Adrenal gland (tissue), 12 donors: ENCODE results near the gene CLEC16A. TPM values are rescaled to one million over a fixed set of nuclear protein-coding genes. Genes with fewer than 3 reads are reported as not detected.

Source experiments
- DNase-seq, 7 donors: peaks; one replicate each; pipeline ENCODE4 v3.0.0-alpha.2; 2019 to 2020
- H3K27ac ChIP-seq, 5 donors: fragments of 200-600 bp; sonication (generic) in 4 of 5; 1 replicate in 3 of 5; 2 replicates in 2 of 5; pipeline versions ENCODE4 v1.5.1 to v1.8.0; 2016 to 2020; ENCODE audit warnings: mild to moderate bottlenecking in 1 of 5
- H3K27me3 ChIP-seq: fragments of 200-600 bp; 2 replicates; pipeline ENCODE4 v1.8.0; 2021
- H3K36me3 ChIP-seq, 2 donors: fragments of 200-600 bp; replicated peaks in 1 of 2; 1 replicate in 1 of 2; 2 replicates in 1 of 2; pipeline versions ENCODE4 v1.5.1 to v1.8.0; 2018 to 2022
- H3K4me1 ChIP-seq, 2 donors: fragments of 200-600 bp; replicated peaks in 1 of 2; 1 replicate in 1 of 2; 2 replicates in 1 of 2; pipeline versions ENCODE4 v1.5.1 to v1.8.0; 2018 to 2021
- H3K4me3 ChIP-seq, 4 donors: fragments of 200-600 bp; sonication (generic) in 3 of 4; one replicate each; pipeline ENCODE4 v1.5.1; 2016 to 2018
- H3K9me3 ChIP-seq, 3 donors: fragments of 200-600 bp; sonication (generic) in 1 of 3; replicated peaks in 1 of 3; 1 replicate in 2 of 3; 2 replicates in 1 of 3; pipeline versions ENCODE4 v1.5.1 to v1.8.0; 2016 to 2021
- POLR2A ChIP-seq, 2 donors: fragments of 450-650 bp; IDR thresholded peaks; one replicate each; pipeline ENCODE4 v1.6.1; 2017; ENCODE audit warnings: antibody characterized with exemption in 2 of 2, mild to moderate bottlenecking in 2 of 2, moderate library complexity in 1 of 2
- WGBS, 4 donors: extraction: QIAGEN DNeasy Blood & Tissue Kit in 2 of 4; methylation state at CpG; one replicate each; pipeline versions ENCODE4 v1.1.5 to v1.1.7; 2013 to 2017; 5-methylcytosine and 5-hydroxymethylcytosine counted together
- intact Hi-C, 2 donors: fragments of 100-400 bp; cut with DNase I; formaldehyde crosslinking; loops; one replicate each; pipeline versions ENCODE4 v1.14.1 to v1.15.0; 2022 to 2023
- polyA plus RNA-seq, 3 donors: library from polyadenylated mRNA; stranded (reverse); fragments of 200-250 nt in 2 of 3; fragments of 350-450 nt in 1 of 3; fragmentation: Illumina TruSeq in 1 of 3; extraction: RNeasy Lipid Tissue Mini Kit (QIAGEN cat#74804) in 1 of 3; gene quantifications; one replicate each; pipeline ENCODE4 v1.2.3, GENCODE V29; 2013 to 2014
- total RNA-seq, 9 donors: library from RNA; depleted of rRNA in 4 of 9; stranded (reverse); fragments of >200 nt in 4 of 9; fragments of 120-200 nt in 1 of 9; fragmentation: NEBNext Ultra II Directional in 1 of 9; extraction: Animal tissue kit (Norgen Biotek cat#: 25700) in 1 of 9; gene quantifications; one replicate each; pipeline versions ENCODE4 v1.1.0 to v1.2.4, GENCODE V29; 2013 to 2023
- TF ChIP-seq, protein P1 (sequence below), 6 experiments: fragments of 450-650 bp in 4 of 6; fragments of 200-600 bp in 2 of 6; sonication (generic) in 1 of 6; IDR thresholded peaks; 1 replicate in 5 of 6; 2 replicates in 1 of 6; pipeline versions ENCODE4 v1.5.1 to v1.8.0; 2016 to 2021; ENCODE audit warnings: antibody characterized with exemption in 6 of 6, mild to moderate bottlenecking in 2 of 6, moderate library complexity in 1 of 6
- donor health status: healthy with polysubstance abuse.
- donor health status: Bipolar disorder and iron deficiency.
- donor health status: DM: yes; HTN: yes; CAD: no.
- donor health status: DM: no; HTN: no; CAD: no.
- donor health status: DM: no; HTN: no; CAD: no.
- donor health status: DM: yes; HTN: yes; CAD: no.

CLEC16A gene
- total and polyA plus RNA-seq, 12 donors: 14.0 to 37.2 (median 27.6) TPM

DNA sequence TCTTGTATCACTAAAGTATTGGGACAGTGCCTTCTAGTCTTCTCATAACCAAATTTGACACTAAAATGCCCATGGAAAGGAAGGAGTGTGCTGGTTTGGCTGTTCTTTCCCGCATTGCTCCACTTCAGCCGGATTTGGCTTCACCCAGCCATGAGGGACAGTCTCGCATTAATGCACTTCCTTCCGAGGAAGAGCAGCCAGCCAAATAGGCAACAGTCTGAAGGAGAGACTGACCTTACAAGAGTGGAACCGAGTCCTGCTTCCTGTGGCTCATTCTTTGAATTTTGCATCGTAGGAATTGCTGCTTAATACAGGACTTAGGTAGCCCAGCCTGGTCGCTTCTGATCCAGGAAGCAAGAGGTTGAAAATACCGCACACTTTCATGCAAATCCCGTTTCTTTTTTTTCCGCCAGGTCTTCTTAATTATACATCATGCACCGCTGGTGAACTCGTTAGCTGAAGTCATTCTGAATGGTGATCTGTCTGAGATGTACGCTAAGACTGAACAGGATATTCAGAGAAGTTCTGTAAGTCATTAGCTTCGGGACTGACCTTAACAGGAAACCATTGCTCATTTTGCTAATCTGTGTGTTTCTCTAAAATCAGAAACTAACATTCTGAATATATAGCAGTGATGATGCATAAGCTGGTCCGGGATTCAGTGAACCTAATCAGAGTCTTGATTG lies 38.2 kb downstream of the CLEC16A start:
- H3K9me3 ChIP-seq: no peaks in the 10 kb centered on the region
- H3K4me3 ChIP-seq: no peak overlapping the region
- intact Hi-C loops: no loop called here
- peak overlapping the region in 1 of 5 donors; percentile 32 for H3K27ac ChIP-seq
- H3K4me1 ChIP-seq: no peaks in the 10 kb centered on the region
- peaks cover 0 to 13% of the 10 kb centered on the region in 2 donors for H3K36me3 ChIP-seq
- DNase-seq: no peak
- TF ChIP-seq POLR2A (IDR thresholded peaks at IDR 0.05): no peak
- TF ChIP-seq, protein P1, sequence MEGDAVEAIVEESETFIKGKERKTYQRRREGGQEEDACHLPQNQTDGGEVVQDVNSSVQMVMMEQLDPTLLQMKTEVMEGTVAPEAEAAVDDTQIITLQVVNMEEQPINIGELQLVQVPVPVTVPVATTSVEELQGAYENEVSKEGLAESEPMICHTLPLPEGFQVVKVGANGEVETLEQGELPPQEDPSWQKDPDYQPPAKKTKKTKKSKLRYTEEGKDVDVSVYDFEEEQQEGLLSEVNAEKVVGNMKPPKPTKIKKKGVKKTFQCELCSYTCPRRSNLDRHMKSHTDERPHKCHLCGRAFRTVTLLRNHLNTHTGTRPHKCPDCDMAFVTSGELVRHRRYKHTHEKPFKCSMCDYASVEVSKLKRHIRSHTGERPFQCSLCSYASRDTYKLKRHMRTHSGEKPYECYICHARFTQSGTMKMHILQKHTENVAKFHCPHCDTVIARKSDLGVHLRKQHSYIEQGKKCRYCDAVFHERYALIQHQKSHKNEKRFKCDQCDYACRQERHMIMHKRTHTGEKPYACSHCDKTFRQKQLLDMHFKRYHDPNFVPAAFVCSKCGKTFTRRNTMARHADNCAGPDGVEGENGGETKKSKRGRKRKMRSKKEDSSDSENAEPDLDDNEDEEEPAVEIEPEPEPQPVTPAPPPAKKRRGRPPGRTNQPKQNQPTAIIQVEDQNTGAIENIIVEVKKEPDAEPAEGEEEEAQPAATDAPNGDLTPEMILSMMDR (IDR thresholded peaks at IDR 0.05): no peak
- 72 to 79% (median 75%) methylated on average over 15 of the region's 15 CpGs for WGBS, 4 donors
- no peaks in the 10 kb centered on the region for H3K27me3 ChIP-seq

DNA sequence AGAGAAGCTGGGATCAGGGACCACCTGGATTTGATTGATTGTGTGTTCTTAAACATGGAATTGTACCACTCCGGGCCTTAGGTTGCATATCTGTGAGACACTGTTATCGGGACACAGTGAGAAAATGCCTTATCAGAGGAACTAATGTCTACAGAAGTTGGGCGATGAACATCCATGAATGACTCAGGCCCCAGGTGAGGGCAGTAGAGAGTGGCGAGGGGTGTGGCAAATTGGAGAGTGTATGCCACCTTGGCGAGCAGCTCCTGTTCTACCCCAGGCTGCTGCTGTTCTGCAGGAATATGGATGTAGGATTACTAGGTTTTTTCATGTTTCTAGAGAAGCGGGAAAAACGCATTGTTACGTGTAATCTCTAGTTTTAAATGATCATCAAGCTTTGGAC lies 38.8 kb downstream of the CLEC16A start:
- Histone ChIP-seq H3K9me3 (no peaks in the 10 kb centered on the region), H3K27ac (no peak overlapping the region), H3K27me3 (no peaks in the 10 kb centered on the region), H3K36me3 (peaks cover 0 to 9% of the 10 kb centered on the region in 2 donors), H3K4me1 (no peaks in the 10 kb centered on the region), H3K4me3 (no peak overlapping the region)
- DNase-seq: no peak
- TF ChIP-seq, protein P1 (IDR thresholded peaks at IDR 0.05): no peak
- TF ChIP-seq POLR2A (IDR thresholded peaks at IDR 0.05): no peak
- intact Hi-C loops: no loop called here
- 92 to 97% (median 95%) methylated on average over 8 of the region's 8 CpGs for WGBS, 4 donors

DNA sequence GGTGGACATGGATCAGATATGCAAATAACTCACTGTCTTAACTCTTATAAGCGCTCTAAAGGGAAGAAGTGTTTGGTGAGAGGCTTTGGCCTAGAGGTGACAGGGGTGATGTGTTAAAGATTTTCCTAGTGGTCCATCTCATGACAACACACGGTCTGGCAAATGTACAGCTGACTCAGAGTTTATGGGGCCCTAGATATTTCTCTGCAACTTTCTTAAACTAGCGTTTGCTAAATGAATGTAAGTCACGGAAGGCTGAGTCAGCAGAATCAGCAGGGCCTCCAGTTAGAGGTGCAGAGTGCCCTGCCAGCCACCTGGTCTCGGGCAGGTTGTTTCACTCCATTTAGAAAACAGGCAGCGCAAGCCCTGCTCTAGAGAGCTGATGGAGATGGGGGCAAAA lies 40.1 kb downstream of the CLEC16A start:
- H3K4me3 ChIP-seq: no peak overlapping the region
- H3K36me3 ChIP-seq: peaks cover 0 to 13% of the 10 kb centered on the region in 2 donors
- no peak for DNase-seq
- H3K27me3 ChIP-seq: no peaks in the 10 kb centered on the region
- H3K27ac ChIP-seq: no peak overlapping the region
- H3K4me1 ChIP-seq: no peaks in the 10 kb centered on the region
- 84 to 97% (median 86%) methylated on average over 6 of the region's 6 CpGs for WGBS, 4 donors
- no peaks in the 10 kb centered on the region for H3K9me3 ChIP-seq
- no peak for TF ChIP-seq POLR2A (IDR thresholded peaks at IDR 0.05)
- TF ChIP-seq, protein P1 (IDR thresholded peaks at IDR 0.05): no peak
- intact Hi-C loops: no loop called here

DNA sequence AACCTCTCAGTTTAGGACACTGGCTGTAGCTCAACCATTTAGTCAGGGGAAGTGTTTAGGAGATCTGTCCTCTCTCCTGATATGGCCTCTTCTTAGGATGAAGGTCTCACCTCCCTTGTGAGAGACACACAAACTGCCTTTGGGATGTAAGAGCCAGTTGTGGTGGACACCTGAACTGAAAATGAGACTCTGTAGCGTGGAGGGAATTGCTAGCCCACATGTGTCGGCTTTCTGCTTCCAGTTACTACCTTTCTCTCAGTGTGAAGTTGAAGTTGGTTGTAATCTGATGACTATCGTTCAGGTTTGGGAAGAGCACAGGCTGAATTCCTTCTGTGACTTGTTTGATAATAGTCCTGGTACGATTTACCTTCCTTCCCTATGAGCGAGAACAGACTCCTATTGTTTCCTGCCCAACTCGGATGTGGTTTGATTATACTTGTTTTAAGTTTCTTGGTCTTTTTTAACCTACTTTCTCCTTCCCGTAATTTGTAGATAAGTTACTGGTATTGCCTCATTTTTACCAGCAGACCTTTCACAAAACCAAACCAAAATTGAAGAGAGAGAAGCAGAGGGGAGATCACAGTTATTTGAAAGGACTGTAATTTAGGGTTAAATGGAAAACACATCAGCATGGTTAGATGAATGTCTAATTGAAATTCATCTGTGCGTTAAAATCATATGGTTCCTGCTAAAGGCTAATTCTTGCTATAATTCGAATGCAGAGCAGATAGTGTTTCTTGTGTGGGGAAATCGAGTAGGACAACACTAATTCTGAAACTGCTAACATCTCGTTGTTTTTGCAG lies 43.2 kb downstream of the CLEC16A start:
- TF ChIP-seq, protein P1 (IDR thresholded peaks at IDR 0.05): no peak
- no peak for TF ChIP-seq POLR2A (IDR thresholded peaks at IDR 0.05)
- intact Hi-C loops: no loop called here
- WGBS, 4 donors: 79 to 86% (median 83%) methylated on average over 11 of the region's 11 CpGs

More for the DNA sequence above, 43.2 kb downstream of the CLEC16A start:
- Histone ChIP-seq H3K27ac (no peak overlapping the region), H3K4me1 (peaks cover 0 to 9% of the 10 kb centered on the region in 2 donors), H3K36me3 (peaks cover 0 to 4% of the 10 kb centered on the region in 2 donors), H3K27me3 (no peaks in the 10 kb centered on the region), H3K4me3 (no peak overlapping the region), H3K9me3 (no peaks in the 10 kb centered on the region)
- DNase-seq: no peak
